Occipital lobe (tissue), 2 donors: Measurements from ENCODE around the gene SERPINH1. TPM values are rescaled to one million over a fixed set of nuclear protein-coding genes. Genes with fewer than 3 reads are reported as not detected.
A peak's percentile ranks its signal among the peaks of the same experiment; 100 is the strongest.

ENCODE experiments used
- DNase-seq: peaks from one replicate; lab custom pipeline; 2025; lab: John Stamatoyannopoulos, UW
- total RNA-seq: library from RNA; depleted of rRNA; stranded (reverse); fragments of >200 nt; gene quantifications from one replicate; pipeline ENCODE4 v1.2.3, GENCODE V29; 2014

The SERPINH1 gene
- total RNA-seq, 1 donor from 2014 or later, result 29.3 TPM

- peak; percentile 88 for DNase-seq
Observed at GRCh38 chr11:75554258-75555022, 7.6 kb upstream of the SERPINH1 start.

GRCh38 chr11:75555079-75555811, 6.8 kb upstream of the SERPINH1 start:
- DNase-seq, result no peak

GRCh38 chr11:75556275-75556674, 5.8 kb upstream of the SERPINH1 start:
- no peak for DNase-seq

- no peak for DNase-seq
Observed at GRCh38 chr11:75557666-75558494, 4.2 kb upstream of the SERPINH1 start.

GRCh38 chr11:75558939-75559843, 2.9 kb upstream of the SERPINH1 start:
- DNase-seq, result no peak

GRCh38 chr11:75560644-75561043, 1.4 kb upstream of the SERPINH1 start:
- no peak for DNase-seq

- DNase-seq, result no peak
Observed at GRCh38 chr11:75561426-75562047, 516 bp upstream of the SERPINH1 start.

- DNase-seq, result no peak
Observed at GRCh38 chr11:75562836-75563484, 907 bp downstream of the SERPINH1 start.

GRCh38 chr11:75563501-75563977, 1.5 kb downstream of the SERPINH1 start:
- DNase-seq, result no peak

- DNase-seq, result no peak
Observed at GRCh38 chr11:75563978-75564552, 2.0 kb downstream of the SERPINH1 start.

- DNase-seq, result no peak
Observed at GRCh38 chr11:75565221-75565814, 3.3 kb downstream of the SERPINH1 start.

GRCh38 chr11:75565916-75566762, 4.1 kb downstream of the SERPINH1 start:
- no peak for DNase-seq

- no peak for DNase-seq
Observed at GRCh38 chr11:75566763-75567279, 4.8 kb downstream of the SERPINH1 start.

- DNase-seq, result no peak
Observed at GRCh38 chr11:75567971-75568370, 5.9 kb downstream of the SERPINH1 start.

GRCh38 chr11:75568616-75569219, 6.7 kb downstream of the SERPINH1 start:
- no peak for DNase-seq

- DNase-seq, result no peak
Observed at GRCh38 chr11:75570559-75571139, 8.6 kb downstream of the SERPINH1 start.

- DNase-seq, result no peak
Observed at GRCh38 chr11:75571625-75572024, 9.6 kb downstream of the SERPINH1 start.
